ENCODE data around the gene C10orf71.

The C10orf71 gene

GRCh38 chr10:49274886-49275285, 24.1 kb upstream of the C10orf71 start:
- DNase-seq (ENCODE audit: low spot score), result no peak

GRCh38 chr10:49275896-49276295, 23.1 kb upstream of the C10orf71 start:
- DNase-seq (ENCODE audit: low spot score), result no peak

- DNase-seq (ENCODE audit: low spot score), result no peak
These were observed 22.4 kb upstream of the C10orf71 start for GRCh38 chr10:49276596-49276995.

GRCh38 chr10:49277973-49278372, 21.0 kb upstream of the C10orf71 start:
- DNase-seq (ENCODE audit: low spot score), result no peak

DNA sequence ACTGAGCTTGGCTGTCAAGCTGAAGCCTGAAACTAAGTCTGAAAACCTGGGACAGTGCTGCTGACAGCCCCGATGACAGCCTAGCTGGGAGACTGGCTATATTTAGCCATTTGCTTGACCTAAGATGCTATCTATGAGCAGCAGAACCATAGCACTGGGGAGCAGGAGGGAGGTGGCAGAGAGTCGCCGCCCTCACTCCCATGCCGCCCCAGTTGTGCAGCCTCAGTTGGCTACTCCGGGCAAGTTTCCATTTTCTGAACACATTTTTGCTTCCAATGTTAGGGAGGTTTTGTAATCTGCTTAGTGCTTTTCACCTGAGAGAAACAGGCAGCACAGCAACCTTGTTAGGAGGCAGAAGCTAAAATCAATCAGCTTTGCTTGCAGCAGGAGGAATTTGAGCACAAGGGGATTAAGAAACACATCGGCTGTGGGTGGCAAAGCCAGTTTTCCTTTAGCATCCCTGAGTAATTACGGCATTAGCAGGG, 20.4 kb upstream of the C10orf71 start:
- DNase-seq (ENCODE audit: low spot score), result no peak

DNA sequence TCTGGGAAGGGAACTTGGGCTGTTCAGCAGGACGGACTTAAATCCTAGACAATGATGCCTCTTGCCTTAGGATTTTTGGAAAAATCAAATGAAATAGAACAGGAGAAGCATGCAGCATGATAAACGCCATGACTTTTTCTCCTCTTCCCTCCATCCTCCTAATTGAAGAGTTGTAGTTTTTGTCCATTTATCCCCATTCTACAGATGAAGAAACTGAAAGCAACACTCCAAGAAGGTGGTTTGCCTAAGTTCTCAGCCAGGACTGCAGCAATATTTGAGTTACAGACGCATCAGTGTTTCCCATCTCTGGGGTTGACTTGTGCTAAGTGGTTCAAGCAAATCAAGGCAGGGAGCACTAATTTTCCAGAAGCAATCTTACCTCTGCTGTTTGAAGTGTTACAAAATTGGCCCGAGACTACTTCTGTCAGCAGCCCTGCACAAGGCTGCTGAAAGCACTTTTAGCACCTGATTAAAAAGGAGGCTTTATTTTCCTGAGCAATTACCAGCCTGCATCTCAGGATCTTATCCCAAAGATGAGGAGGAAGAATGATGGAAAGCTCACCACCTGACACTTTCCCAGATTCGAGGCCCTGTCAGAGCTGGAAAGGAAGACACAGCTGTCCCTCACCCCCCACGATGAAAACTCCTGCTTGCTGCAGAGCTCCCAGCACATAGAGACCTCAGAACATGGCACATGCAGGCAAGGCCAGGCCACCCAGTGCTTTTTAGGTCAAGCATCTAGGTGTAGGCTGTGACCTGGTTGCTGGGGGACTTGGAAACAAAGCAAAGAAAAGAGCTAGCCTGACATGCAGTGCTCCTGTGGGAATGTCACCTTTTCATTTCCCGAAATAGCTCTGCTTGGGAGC, 19.7 kb upstream of the C10orf71 start:
- no peak for DNase-seq (ENCODE audit: low spot score)

- DNase-seq (ENCODE audit: low spot score), result no peak
These were observed 19.0 kb upstream of the C10orf71 start for GRCh38 chr10:49280001-49280408.

GRCh38 chr10:49281461-49281860, 17.5 kb upstream of the C10orf71 start:
- no peak for DNase-seq (ENCODE audit: low spot score)

- DNase-seq (ENCODE audit: low spot score), result no peak
These were observed 16.7 kb upstream of the C10orf71 start for GRCh38 chr10:49282306-49282705.

DNA sequence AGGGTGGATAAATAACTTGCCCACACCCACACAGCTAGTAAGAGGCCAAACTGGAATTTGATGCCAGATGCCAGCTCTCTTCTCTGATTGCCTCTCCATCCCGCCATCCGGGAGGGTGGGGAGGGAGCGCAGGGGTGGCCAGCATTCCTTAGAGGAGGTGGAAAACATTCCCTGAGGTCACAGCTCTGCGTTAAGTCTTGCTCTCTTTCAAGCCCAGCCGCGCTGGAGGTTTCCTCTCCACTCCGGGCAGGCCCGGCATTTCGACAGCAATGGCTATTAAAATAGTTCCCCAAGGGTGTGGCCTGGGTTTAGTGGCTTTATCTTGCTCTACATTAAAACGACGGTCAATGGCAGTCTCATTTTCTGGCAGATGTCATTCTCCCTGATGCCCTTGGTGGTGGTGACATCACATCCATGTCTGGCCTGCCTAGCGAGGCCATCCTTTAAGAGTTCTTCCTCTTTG, 16.1 kb upstream of the C10orf71 start:
- DNase-seq (ENCODE audit: low spot score), result no peak

DNA sequence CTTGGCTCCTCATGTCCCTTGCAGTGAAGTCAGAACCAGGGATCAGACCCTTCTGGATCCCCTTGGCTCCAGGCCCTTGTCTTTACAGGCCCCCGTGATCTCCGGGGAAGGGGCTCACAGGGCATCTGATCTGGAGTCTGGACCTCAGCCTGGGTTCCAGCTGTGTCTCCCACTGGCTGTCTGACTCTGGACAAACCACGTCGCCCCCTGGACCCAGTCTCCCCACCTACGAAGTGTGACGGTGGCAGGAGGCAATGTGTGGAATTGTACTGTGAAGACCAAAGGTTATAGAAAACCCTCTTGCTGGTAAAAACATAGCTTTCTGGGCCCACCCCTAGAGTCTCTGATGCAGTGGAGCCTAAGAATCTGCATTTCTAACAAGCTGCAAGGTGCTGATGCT, 15.5 kb upstream of the C10orf71 start:
- no peak for DNase-seq (ENCODE audit: low spot score)

DNA sequence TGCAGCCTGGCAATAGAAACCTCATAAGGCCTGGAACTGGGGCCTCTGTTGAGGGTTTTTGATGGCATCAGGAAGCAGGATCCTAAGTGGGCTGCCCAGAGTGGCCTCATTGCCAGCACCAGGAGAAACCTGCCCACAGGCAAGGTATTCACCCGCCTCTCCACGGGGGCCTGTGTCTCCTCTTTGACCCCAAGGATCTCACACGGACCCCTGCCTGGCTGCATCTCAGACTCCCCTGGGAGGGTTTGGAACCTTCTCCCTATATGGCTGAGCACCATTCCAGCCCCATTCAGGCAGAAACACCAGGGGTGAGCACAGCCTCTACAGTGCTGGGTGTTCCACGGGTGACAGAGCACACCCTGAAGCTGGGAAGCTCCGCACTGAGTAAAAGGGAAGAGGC, 14.6 kb upstream of the C10orf71 start:
- DNase-seq (ENCODE audit: low spot score), result no peak

DNA sequence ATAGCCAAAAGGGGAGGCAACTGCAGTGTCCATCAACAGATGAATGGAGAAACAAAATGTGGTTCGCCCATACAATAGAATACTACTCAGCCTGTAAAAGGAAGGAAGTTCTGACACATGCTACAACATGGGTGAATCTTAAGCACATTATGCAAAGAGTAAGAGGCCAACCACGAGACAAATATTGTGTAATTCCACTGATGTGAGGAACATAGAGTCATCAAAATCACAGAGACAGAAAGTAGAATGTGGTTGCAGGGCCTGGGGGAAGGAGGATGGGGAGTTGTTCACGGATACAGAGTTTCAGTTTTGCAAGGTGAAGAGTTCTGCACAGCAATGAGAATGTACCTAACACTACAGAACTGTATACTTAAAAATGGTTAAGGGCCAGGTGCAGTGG, 13.7 kb upstream of the C10orf71 start:
- DNase-seq (ENCODE audit: low spot score), result no peak

- DNase-seq (ENCODE audit: low spot score), result no peak
These were observed 12.3 kb upstream of the C10orf71 start for GRCh38 chr10:49286686-49287085.

DNA sequence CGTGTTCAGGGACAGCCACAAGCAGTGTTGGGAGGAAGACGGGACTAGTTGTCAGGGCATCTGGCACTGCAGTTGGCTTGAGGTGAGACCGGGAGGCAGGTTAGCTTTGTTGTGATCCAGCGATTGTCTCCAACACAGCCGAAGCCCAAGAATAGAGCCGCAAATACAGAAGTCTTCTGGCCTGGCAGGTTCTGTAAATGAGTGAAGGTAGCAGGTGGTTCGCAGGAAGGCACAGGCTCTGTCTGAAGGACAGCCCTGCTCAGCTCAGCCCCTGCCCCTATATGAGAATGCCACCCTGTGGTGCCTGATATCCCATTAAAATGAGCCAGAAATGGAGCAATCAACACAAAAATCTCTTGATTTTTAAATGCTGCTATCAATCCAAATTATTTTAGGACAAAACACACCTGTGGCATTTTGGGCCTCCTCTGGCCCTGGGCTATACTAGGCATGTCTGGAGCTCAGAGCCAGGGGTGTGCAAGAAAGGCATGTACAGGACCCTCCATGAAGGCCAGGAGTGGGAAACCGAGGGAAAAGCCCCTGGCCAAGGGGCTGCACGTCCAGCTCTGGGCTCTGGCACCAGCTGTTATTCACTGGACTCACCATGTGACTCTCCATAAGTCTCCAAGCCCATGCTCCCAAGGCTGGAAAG, 11.2 kb upstream of the C10orf71 start:
- no peak for DNase-seq (ENCODE audit: low spot score)

DNA sequence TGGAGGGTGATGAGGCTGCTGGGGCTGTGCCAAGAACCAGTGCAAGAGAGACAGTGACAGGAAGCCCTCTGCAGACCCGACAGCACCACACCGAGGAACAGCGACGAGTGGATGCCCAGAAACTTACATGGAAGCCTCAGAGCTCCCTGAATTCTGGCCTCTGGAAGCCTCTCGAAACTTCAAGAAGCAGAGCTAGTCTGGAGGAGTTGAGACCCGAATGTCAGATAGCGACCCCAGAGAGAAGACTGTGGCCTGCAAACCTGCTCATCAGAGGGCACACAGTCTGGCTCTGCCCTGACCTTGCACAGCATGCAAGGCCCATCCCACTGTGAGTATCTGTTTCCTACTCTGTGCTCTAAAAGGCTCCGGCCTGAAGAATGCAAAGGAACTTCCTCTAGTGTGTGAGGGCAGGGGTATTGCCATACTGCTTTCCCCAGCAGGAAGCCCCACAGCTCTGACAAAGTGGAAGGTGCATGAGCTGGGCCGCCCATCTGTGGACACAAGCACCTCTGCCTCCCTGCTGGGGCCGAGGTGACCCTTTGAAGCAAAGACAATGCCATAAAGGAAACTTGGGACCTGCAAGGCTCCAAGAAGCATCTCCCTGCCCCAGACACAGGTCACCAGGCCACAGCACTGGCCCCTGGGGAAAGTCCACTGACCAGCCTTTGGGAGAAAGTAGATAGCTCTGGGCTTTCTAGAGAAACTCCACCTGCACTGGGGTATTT, 10.5 kb upstream of the C10orf71 start:
- no peak for DNase-seq (ENCODE audit: low spot score)

GRCh38 chr10:49289480-49289879, 9.5 kb upstream of the C10orf71 start:
- DNase-seq (ENCODE audit: low spot score), result no peak

GRCh38 chr10:49290131-49290530, 8.8 kb upstream of the C10orf71 start:
- no peak for DNase-seq (ENCODE audit: low spot score)

DNA sequence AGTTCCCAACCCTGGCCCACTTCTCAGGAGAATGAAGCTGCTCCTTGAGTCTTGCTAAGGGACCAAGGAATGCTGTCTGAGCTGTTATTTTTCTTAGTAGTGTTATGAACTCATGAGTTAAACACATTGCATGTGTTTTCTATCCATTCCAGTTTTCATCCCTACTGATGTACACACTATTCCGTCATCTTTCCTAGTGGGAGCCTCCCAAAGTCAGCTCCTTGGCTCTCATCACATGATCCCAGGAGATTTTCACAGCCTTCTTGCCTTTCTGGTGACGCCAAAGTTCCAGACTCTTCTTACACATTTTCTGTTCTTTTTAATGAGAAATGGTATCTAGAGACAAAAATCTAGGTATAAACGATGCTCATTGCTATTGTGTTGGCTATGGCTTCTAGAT, 8.4 kb upstream of the C10orf71 start:
- no peak for DNase-seq (ENCODE audit: low spot score)

DNA sequence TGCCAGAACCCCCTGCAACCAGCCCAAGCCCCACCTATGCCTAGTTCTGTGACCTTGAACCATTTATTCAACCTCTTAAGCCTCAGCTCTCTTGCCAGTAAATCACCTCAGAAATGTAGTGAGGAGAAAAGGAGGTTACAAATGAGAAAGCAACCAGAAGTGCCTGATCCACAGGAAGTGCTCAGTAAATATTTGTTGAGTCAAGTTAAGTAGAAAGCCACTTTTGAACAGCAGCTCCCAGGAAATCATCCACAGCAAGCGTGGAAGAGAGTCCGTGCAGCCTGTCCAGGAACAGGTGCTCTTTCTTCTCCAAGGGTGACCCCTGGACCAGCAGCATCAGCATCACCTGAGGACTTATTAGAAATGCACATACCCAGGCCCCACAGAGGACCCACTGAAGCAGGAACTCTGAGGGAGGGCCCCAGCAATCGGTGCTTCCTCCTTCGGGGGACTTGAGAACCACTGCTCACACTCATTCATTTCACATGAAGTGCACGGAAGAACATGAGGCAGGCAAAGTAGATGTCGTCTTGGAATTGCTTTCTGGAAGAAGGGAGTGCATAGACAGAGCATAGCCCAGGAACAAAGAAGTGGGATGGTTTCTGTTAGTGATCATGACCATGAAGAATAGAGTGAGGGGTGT, 6.3 kb upstream of the C10orf71 start:
- no peak for DNase-seq (ENCODE audit: low spot score)

- DNase-seq (ENCODE audit: low spot score), result no peak
These were observed 5.8 kb upstream of the C10orf71 start for GRCh38 chr10:49293208-49293603.

DNA sequence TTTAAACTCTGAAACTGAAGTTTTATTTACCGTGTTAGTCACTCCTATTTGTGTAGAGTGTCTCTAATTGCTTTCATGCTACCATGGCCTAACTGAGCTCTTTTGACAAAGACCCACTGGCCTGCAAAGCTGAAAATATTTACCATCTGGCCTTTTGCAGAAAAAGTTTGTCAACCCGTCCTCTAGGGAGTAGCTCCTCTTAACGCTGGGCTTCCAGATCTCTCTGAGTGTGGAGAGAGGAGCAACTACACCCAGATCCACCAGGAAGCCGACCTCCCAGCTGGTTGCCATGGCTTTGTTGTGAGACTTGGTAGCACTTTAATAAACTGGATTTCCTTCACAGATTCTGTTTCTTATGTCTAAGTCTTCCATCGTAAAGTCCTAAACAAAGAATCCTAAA, 4.2 kb upstream of the C10orf71 start:
- DNase-seq (ENCODE audit: low spot score), result no peak
